Fibroblast of mammary gland (primary cell): ENCODE data around the gene MAP3K19.
"Not testable (repeated sequence)": the region's sequence is repeated elsewhere in the genome, so short reads cannot be mapped to it uniquely, and the experiment has no call there.

Source experiments
- DNase-seq: peaks from one replicate; pipeline ENCODE4 v3.0.0-alpha.2; 2010; ENCODE audit warnings: low read depth
- H3K4me3 ChIP-seq: 2 replicates; pipeline ENCODE4 v1.5.1; 2011; ENCODE audit warnings: low read depth, mild to moderate bottlenecking, low read length, moderate library complexity; ENCODE audit not compliant: control insufficient read depth
- TF ChIP-seq, protein P1 (sequence below): conservative IDR thresholded peaks from 2 replicates; pipeline ENCODE4 v1.5.1; 2011; ENCODE audit warnings: low read depth, low read length, inconsistent platforms; ENCODE audit not compliant: control insufficient read depth, insufficient read depth

Gene MAP3K19

DNA sequence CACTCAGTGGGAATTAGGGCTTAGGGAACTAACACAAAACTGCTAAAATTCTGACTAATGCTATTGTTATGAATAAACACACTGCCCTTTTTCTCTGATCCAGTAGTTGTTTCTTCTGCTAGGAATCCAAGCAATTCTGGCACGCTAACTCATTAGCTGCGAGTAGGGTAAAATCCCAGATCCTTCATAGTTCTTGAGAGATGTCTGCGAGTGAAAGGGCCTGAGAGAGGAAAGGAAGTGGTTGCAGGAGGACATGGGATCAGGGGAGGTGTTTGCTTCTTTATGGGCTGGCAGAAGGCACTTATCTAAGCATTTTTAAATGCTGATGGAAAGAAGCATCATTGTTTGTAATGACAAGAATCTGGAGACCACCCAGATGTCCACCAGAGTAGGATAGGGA is 9.4 kb downstream of the MAP3K19 start:
- H3K4me3 ChIP-seq = no peak overlapping the region
- TF ChIP-seq, protein P1, sequence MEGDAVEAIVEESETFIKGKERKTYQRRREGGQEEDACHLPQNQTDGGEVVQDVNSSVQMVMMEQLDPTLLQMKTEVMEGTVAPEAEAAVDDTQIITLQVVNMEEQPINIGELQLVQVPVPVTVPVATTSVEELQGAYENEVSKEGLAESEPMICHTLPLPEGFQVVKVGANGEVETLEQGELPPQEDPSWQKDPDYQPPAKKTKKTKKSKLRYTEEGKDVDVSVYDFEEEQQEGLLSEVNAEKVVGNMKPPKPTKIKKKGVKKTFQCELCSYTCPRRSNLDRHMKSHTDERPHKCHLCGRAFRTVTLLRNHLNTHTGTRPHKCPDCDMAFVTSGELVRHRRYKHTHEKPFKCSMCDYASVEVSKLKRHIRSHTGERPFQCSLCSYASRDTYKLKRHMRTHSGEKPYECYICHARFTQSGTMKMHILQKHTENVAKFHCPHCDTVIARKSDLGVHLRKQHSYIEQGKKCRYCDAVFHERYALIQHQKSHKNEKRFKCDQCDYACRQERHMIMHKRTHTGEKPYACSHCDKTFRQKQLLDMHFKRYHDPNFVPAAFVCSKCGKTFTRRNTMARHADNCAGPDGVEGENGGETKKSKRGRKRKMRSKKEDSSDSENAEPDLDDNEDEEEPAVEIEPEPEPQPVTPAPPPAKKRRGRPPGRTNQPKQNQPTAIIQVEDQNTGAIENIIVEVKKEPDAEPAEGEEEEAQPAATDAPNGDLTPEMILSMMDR = no peak
- no peak for DNase-seq

DNA sequence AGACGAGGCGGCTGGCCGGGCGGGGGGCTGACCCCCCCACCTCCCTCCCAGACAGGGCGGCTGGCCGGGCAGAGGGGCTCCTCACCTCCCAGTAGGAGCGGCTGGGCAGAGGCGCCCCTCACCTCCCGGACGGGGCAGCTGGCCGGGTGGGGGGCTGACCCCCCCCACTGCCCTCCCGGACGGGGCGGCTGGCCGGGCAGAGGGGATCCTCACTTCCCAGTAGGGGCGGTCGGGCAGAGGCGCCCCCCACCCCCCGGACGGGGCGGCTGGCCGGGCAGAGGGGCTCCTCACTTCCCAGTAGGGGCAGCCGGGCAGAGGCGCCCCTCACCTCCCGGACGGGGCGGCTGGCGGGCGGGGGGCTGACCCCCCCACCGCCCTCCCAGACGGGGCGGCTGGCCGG is 14.0 kb downstream of the MAP3K19 start:
- not testable (repeated sequence) for H3K4me3 ChIP-seq, DNase-seq

DNA sequence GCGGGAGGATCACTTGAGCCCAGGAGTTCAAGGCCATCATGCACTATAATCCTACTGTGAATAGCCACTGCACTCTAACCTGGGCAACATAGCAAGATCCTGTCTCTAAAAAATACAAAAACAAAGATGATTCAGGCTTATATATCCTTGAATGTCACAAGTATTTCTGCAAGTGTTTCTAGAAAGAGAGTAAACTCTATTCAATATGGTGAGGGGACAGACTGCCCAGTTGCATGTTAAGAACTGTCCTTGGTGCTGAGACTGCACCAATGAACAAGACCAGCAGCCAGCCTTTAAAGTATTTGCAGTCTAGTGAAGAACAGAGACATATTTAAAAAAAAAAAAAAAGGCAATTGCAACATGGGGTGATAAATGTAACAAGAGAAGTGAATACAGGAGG is 16.4 kb downstream of the MAP3K19 start:
- TF ChIP-seq, protein P1 = no peak
- peak; percentile 57 for DNase-seq

DNA sequence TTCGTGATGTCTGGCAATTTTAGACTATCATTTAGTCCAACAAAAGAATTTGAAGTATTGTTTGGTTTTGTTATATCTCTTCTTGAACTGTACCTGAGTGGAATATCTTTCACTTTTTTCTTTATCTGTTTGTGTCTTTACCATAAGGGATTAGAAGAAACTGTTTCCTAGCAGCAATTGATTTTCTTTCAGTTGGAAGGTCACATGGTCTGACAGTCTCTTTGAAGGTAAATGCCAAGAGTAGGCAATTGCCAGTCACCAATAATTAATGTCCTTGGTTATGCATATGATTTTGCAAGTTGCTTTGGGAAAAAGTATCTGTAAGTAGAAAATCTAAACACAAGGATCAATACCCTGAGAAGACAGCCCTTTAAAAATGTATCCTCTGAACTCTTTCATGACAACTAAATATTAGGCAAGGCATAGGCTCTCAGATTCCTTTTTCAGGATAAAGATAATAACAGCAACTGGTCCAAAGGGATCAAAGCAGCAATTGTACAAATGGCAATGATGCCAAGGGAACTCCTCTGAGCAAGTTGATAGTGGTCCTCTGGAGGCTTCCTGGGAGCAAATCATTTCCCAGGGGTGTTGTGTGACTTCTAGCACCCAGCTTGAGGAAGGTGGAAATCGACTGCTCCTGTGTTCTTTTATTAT is 17.6 kb downstream of the MAP3K19 start:
- DNase-seq = no peak
- TF ChIP-seq, protein P1 = no peak
- no peak overlapping the region for H3K4me3 ChIP-seq

More for the DNA sequence above, 16.4 kb downstream of the MAP3K19 start:
- no peak overlapping the region for H3K4me3 ChIP-seq

DNA sequence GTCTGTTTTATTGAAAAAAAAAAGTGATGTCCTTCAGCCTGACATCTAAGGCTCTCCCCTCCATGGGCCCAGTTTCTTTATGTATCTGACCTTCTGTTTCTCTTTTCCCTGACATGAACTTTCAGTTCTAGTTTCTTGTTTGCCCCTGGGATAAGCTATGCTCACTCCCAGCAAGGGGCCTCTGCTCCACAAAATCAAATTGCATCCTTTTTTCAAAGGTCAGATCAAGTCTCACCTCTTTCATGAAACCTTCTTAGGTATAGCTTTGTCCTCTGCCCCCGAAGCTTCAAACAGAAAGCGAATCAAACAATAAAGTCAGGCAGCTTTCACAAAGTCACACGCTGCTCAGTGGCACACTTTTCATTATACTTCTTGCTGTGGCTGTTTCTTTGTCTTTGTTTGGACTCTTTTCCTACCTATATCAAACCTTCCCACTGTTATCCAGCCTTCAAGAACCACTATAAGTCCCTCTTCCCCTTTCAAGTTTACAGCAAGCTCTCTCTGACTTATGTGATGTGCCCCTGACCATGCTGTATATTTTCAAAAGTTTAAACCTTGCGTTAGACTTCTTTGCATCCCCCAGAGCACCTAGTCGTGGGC is 23.3 kb downstream of the MAP3K19 start:
- H3K4me3 ChIP-seq = no peak overlapping the region
- no peak for DNase-seq
- TF ChIP-seq, protein P1 = no peak

DNA sequence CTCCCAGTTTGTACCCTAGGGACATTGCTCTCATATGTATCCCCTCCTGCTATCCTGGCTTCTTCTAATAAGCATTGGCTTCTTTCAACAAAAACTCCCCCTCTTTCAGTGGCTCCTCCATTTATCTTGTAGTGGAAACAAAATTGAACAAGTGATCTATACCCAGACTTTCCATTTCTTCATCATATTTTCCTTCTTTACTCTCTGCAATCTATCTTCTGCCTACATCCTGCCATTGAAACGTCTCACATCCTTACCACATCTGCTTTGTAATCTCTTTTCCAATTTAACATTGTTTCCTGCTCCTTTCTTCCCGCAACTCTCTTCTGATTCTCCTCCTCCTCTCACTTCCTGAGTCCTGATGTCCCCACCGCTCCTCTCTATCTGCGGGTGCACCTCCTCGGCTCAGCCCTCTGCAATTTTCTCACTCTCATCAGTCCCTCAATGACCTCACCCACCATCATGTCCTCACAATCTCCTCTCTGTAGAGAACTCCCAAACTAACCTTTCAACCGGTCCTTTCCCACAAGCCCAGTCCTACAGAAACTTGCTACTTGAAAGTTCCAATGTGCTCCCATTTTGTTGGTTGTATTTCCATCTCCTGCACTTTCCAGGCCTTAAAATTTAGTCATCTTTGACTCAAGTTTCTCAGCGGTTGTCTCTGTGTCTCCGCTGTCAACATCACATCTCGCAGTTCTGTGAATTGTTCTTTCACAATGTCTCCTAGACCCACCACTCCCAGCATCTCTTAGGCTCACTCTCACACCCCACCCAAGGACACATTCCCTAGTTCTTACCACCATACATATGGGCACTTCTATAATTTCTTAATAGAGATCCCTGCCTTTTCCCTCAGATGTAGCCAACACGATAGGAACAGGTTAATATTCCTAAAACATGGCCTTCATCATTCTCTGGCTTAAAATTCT is 24.0 kb downstream of the MAP3K19 start:
- no peak overlapping the region for H3K4me3 ChIP-seq
- no peak for DNase-seq

More for the DNA sequence above, 24.0 kb downstream of the MAP3K19 start:
- TF ChIP-seq, protein P1 = no peak
